SH-SY5Y (cell line): ENCODE data around the gene ARRDC3.

Source experiments
- GATA2 ChIP-seq: IDR thresholded peaks from 2 replicates; pipeline ENCODE4 v1.6.1; 2011; ENCODE audit warnings: mild to moderate bottlenecking, low read depth, low read length
- GATA3 ChIP-seq: IDR thresholded peaks from 2 replicates; pipeline ENCODE4 v1.6.1; 2011; ENCODE audit warnings: low read depth, mild to moderate bottlenecking, low read length, moderate library complexity

ARRDC3 gene

GRCh38 chr5:91352831-91353695 is 30.1 kb downstream of the ARRDC3 start:
- TF ChIP-seq GATA2: peak; percentile 62
- TF ChIP-seq GATA3: peak; percentile 48; the same call in 1 of the 2 replicates

GRCh38 chr5:91345461-91345860 is 37.7 kb downstream of the ARRDC3 start:
- TF ChIP-seq GATA2 (no peak), GATA3 (no peak)

- no peak for TF ChIP-seq GATA2
- no peak for TF ChIP-seq GATA3
Observed at GRCh38 chr5:91343916-91344315, 39.2 kb downstream of the ARRDC3 start.

GRCh38 chr5:91341154-91341553 is 42.0 kb downstream of the ARRDC3 start:
- TF ChIP-seq GATA3: no peak
- no peak for TF ChIP-seq GATA2

- no peak for TF ChIP-seq GATA3
- no peak for TF ChIP-seq GATA2
Observed at GRCh38 chr5:91340532-91340931, 42.6 kb downstream of the ARRDC3 start.

GRCh38 chr5:91339063-91339705 is 43.9 kb downstream of the ARRDC3 start:
- TF ChIP-seq GATA3 (no peak), GATA2 (no peak)

GRCh38 chr5:91332267-91333045 is 50.7 kb downstream of the ARRDC3 start:
- TF ChIP-seq GATA2 (no peak), GATA3 (no peak)

- TF ChIP-seq GATA3 (no peak), GATA2 (no peak)
Observed at GRCh38 chr5:91331705-91332104, 51.4 kb downstream of the ARRDC3 start.

- TF ChIP-seq GATA2 (no peak), GATA3 (no peak)
Observed at GRCh38 chr5:91329283-91329682, 53.8 kb downstream of the ARRDC3 start.

GRCh38 chr5:91328743-91329142 is 54.4 kb downstream of the ARRDC3 start:
- no peak for TF ChIP-seq GATA3
- no peak for TF ChIP-seq GATA2

- TF ChIP-seq GATA3 (no peak), GATA2 (no peak)
Observed at GRCh38 chr5:91319667-91320066, 63.5 kb downstream of the ARRDC3 start.

- TF ChIP-seq GATA2: no peak
- no peak for TF ChIP-seq GATA3
Observed at GRCh38 chr5:91318724-91319123, 64.4 kb downstream of the ARRDC3 start.
